ENCODE measurements around the gene ARHGAP8.

Gene ARHGAP8

DNA sequence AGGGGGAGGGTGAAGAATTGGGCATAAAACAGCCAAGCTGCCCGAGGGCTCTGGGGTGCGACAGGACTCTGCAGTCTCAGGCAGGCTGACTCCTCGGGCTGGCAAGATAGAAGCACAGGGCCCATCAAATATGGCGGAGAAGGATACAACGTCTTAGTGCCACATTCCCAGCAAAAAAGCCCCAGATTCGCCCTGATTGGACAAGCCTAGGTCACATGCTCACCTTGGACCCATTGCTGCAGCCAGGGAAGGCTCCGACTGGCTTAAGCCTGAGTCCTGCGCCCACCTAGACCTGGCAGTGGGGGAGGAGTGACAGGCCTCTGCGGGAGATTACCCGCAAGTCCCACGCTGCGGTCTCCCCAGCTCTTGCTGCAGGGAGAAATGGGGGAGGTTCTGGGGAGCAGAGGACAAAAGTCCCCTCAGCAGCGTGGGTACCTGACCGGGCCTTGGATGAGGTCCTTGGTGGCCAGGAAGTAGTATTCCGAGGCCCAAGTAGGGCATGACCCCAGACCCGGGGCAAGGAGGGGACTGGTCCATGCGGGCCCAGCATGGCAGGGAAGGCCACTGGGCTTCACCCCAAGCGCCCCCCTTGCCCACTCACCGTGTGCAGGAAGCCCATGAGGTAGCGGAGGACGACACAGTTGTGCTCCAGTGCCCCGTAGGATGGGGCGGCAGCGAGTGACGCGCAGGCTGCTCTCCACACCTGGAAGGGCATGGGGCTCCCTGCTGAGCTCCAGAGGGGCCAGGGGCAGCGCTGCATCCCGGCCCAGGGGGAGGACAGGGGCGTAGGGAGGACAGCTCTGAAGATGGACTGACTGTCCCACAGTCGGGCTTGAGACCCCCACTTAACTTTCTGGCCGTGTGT lies 113.0 kb downstream of the ARHGAP8 start:
- DNase-seq: no peak

DNA sequence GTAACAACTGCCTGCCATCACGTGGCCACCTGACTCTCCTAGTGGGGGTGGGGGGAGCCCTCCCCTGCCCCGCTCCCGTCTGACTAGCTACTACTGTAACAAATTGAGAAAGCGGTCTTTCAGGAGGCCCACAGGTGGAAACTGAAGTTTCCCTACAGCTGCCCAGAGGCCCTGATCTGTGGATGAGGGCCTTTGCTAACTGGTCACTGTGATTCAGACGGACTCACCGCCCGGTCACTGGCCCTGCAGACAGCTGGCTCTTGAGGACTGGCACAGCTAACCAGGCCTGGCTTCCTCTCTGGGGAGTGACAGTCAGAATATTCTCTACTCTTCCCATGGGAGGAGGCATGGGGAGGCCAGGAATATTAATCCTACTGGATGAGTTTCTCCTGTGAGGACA lies 116.8 kb downstream of the ARHGAP8 start:
- DNase-seq: no peak

DNA sequence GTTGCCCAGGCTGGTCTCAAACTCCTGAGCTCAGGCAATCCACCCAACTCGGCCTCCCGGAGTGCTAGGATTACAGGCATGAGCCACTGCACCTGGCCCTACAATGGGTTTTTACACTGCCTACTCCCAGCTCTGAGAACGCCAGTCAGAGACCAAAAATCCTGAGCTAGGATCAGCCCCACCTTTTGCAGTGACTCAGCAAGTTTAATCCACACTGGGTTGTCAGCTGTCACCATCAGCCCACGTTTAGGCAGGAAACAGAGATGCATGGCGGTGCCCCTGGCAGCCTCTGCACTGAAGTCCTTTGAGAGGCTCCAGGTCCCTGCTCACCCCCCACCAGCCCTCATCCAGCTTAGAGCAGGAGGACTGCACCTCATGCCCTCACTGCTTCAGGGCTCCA lies 117.6 kb downstream of the ARHGAP8 start:
- no peak for DNase-seq

- DNase-seq: no peak
These were observed 119.4 kb downstream of the ARHGAP8 start for GRCh38 chr22:44871782-44872181.

- no peak for DNase-seq
These were observed 124.5 kb downstream of the ARHGAP8 start for GRCh38 chr22:44876921-44877320.

GRCh38 chr22:44878483-44879300 lies 126.3 kb downstream of the ARHGAP8 start:
- DNase-seq: no peak

DNA sequence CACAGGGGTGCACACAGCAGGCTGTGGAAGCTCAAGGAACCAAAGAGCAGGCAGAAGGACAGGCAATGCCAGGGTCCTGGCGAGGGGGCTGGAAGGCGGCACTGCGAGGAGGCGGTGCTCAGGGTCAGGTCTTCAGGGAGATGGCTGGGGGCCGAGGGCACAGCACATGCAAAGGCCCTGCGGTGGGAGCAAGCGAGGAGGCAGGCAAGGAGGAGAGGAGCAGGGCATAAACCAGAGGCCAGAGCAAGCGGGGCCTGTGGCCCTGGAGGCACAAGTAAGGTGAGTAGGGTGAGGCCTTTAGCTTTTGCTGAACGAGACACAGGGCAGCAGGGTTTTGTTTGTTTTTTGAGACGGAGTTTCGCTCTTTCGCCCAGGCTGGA lies 126.9 kb downstream of the ARHGAP8 start:
- no peak for DNase-seq

DNA sequence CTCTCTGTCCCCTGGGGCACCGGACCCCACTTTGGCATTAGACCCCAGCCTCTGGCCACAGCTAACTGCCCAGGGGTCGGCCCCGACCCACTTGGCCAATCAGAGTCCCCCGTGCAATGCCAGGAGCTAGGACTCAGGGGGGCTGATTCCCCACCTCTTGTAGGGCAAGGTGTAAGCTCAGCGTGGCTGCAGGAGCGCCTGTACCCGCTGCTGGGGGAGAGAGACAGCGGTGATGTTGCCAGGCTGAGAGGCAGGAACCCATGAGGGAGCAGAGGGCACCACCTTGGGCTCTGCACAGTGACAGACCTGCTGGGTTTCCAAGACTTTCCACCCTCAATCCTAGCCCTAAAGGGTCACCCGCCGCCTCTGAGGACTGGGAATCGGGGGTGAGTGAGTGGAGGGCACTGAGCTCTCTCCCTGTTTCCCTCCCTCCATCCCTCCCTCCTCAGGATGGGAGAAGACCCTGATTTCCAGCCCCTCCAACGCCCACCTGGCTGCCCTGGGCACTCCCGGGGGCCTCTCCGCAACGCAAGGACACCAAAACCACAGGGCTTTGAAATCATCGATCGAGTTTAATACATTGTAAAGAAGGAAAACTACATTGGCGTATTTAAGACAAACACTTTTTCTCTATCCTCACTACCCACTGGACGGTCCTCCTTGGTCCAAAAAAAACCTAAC lies 128.4 kb downstream of the ARHGAP8 start:
- no peak for DNase-seq

GRCh38 chr22:44881624-44882023 lies 129.2 kb downstream of the ARHGAP8 start:
- DNase-seq: no peak

GRCh38 chr22:44882226-44882905 lies 130.0 kb downstream of the ARHGAP8 start:
- DNase-seq: no peak

- no peak for DNase-seq
These were observed 130.6 kb downstream of the ARHGAP8 start for GRCh38 chr22:44883011-44883421.

GRCh38 chr22:44884562-44884961 lies 132.2 kb downstream of the ARHGAP8 start:
- DNase-seq: no peak

DNA sequence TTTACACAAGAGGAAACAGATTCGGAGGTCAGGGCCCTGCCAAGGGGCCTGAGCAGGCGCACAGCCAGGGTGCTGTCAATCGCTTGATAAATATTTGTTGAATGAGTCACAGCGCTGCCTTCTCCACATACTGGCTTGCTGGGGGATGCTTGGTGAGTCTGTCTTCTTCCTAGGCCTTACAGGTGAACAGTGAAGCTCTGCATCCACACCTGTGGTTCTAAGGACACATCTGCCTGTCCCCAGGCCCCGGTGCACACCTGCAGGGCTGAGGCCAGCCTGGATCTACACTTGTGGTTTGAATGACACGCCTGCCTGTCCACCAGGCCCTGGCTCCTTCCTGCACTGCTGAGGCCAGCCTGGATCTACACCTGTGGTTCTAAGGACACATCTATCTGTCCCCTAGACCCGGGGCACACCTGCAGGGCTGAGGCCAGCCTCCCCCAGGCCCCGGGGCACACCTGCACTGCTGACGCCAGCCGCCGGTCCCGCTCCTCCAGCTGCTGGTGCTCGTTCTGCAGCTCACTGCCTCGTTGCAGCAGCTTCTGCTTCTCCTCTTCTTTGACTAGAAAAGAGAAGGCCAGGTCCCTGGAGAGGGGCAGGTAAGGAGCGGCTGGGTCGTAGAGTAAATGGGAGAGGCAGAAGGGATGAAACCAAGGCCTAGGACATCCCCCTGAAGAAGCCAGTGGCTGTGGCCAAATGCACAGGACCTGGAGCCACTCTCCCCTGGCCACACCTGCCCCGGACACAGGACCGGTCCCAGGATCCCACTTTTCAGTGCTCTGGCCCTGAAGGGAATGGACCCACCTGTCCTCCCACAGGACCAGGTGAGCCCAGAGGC lies 132.8 kb downstream of the ARHGAP8 start:
- DNase-seq: no peak

- DNase-seq: no peak
These were observed 133.5 kb downstream of the ARHGAP8 start for GRCh38 chr22:44885806-44886360.

GRCh38 chr22:44887941-44888366 lies 135.6 kb downstream of the ARHGAP8 start:
- DNase-seq: no peak

DNA sequence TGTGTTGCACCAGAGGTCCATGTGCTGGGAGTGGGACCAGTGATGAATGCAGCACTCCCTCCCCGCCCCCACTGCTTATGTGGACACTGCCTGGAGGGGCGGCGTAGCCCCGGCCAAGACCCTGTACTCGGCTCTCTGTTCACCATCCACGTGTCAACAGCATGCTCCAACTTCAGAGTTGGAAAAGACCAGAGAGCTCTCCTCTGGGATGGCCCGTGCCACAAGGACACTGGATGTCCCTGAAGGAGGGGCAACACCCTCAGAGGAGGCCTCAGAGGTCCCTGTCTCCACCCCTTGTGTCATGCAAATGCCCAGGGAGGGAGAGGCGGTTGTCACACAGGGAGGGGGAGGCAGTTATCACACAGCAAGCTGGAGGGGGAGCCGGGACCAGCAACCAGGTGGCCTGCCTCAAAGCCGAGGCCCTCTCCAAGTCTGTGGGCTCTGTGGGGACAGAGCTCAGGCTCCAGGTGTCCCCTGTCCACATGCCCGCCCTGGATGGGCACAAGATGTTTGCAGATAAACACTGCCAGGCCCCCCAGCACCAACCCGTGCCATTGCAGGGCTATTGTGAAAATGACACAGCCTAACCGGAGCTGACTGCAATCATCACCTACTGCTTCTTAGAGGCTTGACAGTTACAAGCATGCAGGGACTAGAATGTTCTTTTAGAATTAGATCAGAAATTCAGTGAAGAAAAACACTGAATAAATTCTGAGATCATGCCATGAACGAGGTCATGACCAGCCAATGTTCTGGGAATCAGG lies 136.3 kb downstream of the ARHGAP8 start:
- no peak for DNase-seq

GRCh38 chr22:44889255-44889878 lies 137.0 kb downstream of the ARHGAP8 start:
- no peak for DNase-seq

DNA sequence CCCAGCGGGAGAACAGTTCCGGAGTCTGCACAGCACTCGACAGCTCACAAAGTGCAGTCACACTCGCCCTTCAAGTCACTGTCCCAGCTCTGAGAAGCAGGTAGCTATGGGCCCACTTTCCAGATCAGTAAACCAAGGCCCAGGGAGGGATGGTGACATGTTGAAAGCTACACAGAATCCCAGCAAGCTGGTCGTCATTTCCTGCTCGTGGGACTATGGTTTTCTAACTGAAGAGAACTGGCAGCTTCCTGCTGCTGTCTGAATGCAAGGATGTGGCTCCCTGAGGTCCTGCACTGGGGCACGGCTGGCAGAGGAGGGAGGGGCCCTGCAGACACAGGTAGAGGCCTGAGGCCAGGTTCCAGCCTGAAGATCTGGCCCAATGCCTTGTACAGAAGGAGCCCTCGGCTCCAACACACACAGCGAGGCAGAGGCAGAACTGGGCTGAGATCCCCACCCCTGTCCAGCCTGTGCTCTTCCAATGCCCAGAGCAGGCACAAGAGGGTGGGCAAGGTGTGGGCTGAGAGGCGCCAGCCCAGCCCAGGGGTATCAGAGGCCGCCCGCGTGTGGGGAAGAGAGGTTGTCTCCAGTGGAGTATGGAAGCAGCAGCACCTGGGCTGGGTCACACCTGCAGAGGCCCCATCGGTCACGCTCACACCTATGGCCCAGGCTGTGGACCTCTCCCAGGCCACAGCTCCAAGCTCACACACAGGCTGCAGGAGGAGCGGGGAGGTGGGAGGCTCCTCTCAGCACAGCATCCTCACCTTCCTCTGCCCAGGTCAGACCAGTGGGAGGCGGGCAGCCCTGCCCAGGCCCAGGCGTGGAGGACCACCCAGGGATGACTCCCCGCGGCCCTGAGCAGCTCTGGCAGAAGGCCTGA lies 138.3 kb downstream of the ARHGAP8 start:
- DNase-seq: no peak

DNA sequence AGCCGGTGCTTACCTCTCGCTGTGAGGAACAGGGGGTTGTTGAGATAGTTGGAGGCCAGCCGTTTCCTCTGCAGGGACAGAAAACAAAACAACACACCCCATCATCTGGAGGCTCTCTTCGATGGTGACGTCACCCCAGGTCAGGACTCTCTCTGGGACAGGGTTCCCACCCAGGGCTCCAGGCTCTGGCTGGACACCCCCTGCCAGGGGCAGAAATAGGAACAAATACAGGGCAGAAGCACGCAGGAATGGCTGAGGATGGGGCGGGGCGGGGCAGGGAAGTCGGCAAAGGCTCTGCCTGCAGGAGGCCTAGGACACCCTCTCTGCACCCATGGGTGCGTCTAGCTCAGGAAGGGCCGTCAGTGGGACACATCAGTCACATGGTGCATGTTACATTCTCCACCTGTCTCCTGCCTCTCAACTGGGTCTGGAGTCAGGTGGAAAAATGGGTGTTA lies 138.9 kb downstream of the ARHGAP8 start:
- no peak for DNase-seq

Measured in NCI-H1092 (cell line).